Panc1 (cell line): ENCODE data around the gene MFSD6.
"Not testable (repeated sequence)": the region's sequence is repeated elsewhere in the genome, so short reads cannot be mapped to it uniquely, and the experiment has no call there.

Experiments used
- POLR2AphosphoS5 ChIP-seq: IDR thresholded peaks from 2 replicates; pipeline ENCODE4 v1.6.1; 2012; ENCODE audit warnings: mild to moderate bottlenecking, low read depth, low read length, moderate library complexity
- SIN3A ChIP-seq: IDR thresholded peaks from 2 replicates; pipeline ENCODE4 v1.6.1; 2012; ENCODE audit warnings: low read depth, mild to moderate bottlenecking, low read length, moderate library complexity, borderline replicate concordance; ENCODE audit not compliant: insufficient read depth
- TCF7L2 ChIP-seq: IDR thresholded peaks from 2 replicates; pipeline ENCODE4 v1.6.1; 2011; ENCODE audit warnings: mild to moderate bottlenecking, low read depth, low read length, inconsistent platforms
- TF ChIP-seq, protein P1 (sequence below): fragments of 450-650 bp; IDR thresholded peaks from 2 replicates; pipeline ENCODE4 v1.5.1; 2017; ENCODE audit warnings: mild to moderate bottlenecking
- TF ChIP-seq, protein P2 (sequence below), 2 experiments: IDR thresholded peaks; 2 replicates each; pipeline ENCODE4 v1.6.1; 2011 to 2012; ENCODE audit warnings: low read depth in 2 of 2, control low read depth in 1 of 2, low read length in 1 of 2, mild to moderate bottlenecking in 1 of 2, moderate library complexity in 1 of 2; ENCODE audit not compliant: insufficient read depth in 1 of 2

DNA sequence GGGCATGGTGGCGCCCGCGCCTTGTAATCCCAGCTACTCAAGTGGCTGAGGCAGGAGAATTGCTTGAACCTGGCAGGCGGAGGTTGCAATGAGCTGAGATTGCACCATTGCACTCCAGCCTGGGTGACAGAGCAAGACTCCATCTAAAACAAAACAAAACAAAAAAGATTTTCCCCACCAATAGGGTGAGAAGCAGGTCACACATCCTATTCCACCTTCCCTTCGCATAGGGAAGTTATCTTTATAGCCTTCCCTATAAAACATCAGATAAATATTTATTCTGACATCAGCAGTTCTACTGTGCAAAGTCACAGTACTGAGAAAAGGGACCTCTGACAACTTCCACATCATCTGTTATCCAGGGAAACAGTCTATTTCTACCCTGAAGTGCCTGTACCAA lies 101.7 kb downstream of the MFSD6 start:
- TF ChIP-seq POLR2AphosphoS5, TCF7L2, SIN3A: not testable (repeated sequence)
- TF ChIP-seq, protein P1, sequence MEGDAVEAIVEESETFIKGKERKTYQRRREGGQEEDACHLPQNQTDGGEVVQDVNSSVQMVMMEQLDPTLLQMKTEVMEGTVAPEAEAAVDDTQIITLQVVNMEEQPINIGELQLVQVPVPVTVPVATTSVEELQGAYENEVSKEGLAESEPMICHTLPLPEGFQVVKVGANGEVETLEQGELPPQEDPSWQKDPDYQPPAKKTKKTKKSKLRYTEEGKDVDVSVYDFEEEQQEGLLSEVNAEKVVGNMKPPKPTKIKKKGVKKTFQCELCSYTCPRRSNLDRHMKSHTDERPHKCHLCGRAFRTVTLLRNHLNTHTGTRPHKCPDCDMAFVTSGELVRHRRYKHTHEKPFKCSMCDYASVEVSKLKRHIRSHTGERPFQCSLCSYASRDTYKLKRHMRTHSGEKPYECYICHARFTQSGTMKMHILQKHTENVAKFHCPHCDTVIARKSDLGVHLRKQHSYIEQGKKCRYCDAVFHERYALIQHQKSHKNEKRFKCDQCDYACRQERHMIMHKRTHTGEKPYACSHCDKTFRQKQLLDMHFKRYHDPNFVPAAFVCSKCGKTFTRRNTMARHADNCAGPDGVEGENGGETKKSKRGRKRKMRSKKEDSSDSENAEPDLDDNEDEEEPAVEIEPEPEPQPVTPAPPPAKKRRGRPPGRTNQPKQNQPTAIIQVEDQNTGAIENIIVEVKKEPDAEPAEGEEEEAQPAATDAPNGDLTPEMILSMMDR = not testable (repeated sequence)
- TF ChIP-seq, protein P2, sequence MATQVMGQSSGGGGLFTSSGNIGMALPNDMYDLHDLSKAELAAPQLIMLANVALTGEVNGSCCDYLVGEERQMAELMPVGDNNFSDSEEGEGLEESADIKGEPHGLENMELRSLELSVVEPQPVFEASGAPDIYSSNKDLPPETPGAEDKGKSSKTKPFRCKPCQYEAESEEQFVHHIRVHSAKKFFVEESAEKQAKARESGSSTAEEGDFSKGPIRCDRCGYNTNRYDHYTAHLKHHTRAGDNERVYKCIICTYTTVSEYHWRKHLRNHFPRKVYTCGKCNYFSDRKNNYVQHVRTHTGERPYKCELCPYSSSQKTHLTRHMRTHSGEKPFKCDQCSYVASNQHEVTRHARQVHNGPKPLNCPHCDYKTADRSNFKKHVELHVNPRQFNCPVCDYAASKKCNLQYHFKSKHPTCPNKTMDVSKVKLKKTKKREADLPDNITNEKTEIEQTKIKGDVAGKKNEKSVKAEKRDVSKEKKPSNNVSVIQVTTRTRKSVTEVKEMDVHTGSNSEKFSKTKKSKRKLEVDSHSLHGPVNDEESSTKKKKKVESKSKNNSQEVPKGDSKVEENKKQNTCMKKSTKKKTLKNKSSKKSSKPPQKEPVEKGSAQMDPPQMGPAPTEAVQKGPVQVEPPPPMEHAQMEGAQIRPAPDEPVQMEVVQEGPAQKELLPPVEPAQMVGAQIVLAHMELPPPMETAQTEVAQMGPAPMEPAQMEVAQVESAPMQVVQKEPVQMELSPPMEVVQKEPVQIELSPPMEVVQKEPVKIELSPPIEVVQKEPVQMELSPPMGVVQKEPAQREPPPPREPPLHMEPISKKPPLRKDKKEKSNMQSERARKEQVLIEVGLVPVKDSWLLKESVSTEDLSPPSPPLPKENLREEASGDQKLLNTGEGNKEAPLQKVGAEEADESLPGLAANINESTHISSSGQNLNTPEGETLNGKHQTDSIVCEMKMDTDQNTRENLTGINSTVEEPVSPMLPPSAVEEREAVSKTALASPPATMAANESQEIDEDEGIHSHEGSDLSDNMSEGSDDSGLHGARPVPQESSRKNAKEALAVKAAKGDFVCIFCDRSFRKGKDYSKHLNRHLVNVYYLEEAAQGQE (IDR thresholded peaks at IDR 0.05; ENCODE audit: insufficient read depth in 1 of 2, low read depth in 2 of 2, low read length in 1 of 2) = not testable (repeated sequence)
